ENCODE data around the gene RPS6KA1.

- TF ChIP-seq CTCF (IDR thresholded peaks at IDR 0.05 in 8 of 11, conservative IDR thresholded peaks at IDR 0.05 in 3 of 11), result no peak
- TF ChIP-seq POLR2A (IDR thresholded peaks at IDR 0.05), result no peak
- TF ChIP-seq POLR2AphosphoS5 (IDR thresholded peaks at IDR 0.05), result no peak
Observed at GRCh38 chr1:26529405-26529654, 231 bp upstream of the RPS6KA1 start.
